HEK293 (cell line): ENCODE results near the gene MAP7.

Experiments
- CTCF ChIA-PET: fragments of 350-600 bp; formaldehyde crosslinking; extraction: SDS; loops from one replicate; lab custom pipeline; 2021; ENCODE audit warnings: antibody characterized with exemption; lab: Yijun Ruan, JAX
- POLR2A ChIA-PET: fragments of 300-600 bp; formaldehyde crosslinking; extraction: SDS; loops from one replicate; lab custom pipeline; 2020; ENCODE audit warnings: antibody characterized with exemption, inconsistent platforms; lab: Yijun Ruan, JAX
- H3K27ac ChIP-seq: fragments of 200-500 bp; sonication (Bioruptor generic); 2 replicates; pipeline ENCODE4 v1.5.1; 2014; ENCODE audit warnings: low read depth, low read length, control low read depth, inconsistent platforms; ENCODE audit errors: extremely low read depth
- H3K36me3 ChIP-seq, 2 experiments: fragments of 200-500 bp in 1 of 2; sonication (Bioruptor generic) in 1 of 2; 1 replicate in 1 of 2; 2 replicates in 1 of 2; pipeline ENCODE4 v1.5.1; 2014 to 2017; ENCODE audit warnings: inconsistent platforms in 2 of 2, low read length in 2 of 2; ENCODE audit not compliant: control insufficient read depth in 2 of 2, insufficient read depth in 1 of 2
- H3K4me1 ChIP-seq: fragments of 200-500 bp; sonication (Bioruptor generic); 2 replicates; pipeline ENCODE4 v1.5.1; 2014; ENCODE audit warnings: mild to moderate bottlenecking, low read length, inconsistent platforms; ENCODE audit not compliant: control insufficient read depth, insufficient read depth
- H3K4me3 ChIP-seq: 2 replicates; pipeline ENCODE4 v1.5.1; 2011; ENCODE audit warnings: low read depth, mild to moderate bottlenecking, control low read depth, low read length, moderate library complexity
- H3K9me3 ChIP-seq: fragments of 200-500 bp; sonication (Bioruptor generic); 2 replicates; pipeline ENCODE4 v1.5.1; 2014; ENCODE audit warnings: low read depth, low read length, inconsistent platforms; ENCODE audit not compliant: control insufficient read depth, insufficient read depth
- BCL11A ChIP-seq: fragments of 450-650 bp; formaldehyde crosslinking; IDR thresholded peaks from 2 replicates; pipeline ENCODE4 v1.5.1; 2016; ENCODE audit warnings: low read depth, missing biosample characterization, missing genetic modification characterization
- KLF10 ChIP-seq: fragments of 450-650 bp; IDR thresholded peaks from 2 replicates; pipeline ENCODE4 v1.5.1; 2018; ENCODE audit warnings: missing biosample characterization, mild to moderate bottlenecking, missing genetic modification characterization
- KLF16 ChIP-seq: fragments of 450-650 bp; formaldehyde crosslinking; IDR thresholded peaks from 2 replicates; pipeline ENCODE4 v1.5.1; 2017; ENCODE audit warnings: missing biosample characterization, missing genetic modification characterization
- OSR2 ChIP-seq: fragments of 450-650 bp; formaldehyde crosslinking; IDR thresholded peaks from 2 replicates; pipeline ENCODE4 v1.5.1; 2016; ENCODE audit warnings: missing biosample characterization, missing genetic modification characterization
- PRDM1 ChIP-seq: fragments of 450-650 bp; formaldehyde crosslinking; IDR thresholded peaks from 2 replicates; pipeline ENCODE4; 2016; ENCODE audit warnings: missing biosample characterization, missing genetic modification characterization
- WT1 ChIP-seq: fragments of 450-650 bp; formaldehyde crosslinking; IDR thresholded peaks from 2 replicates; pipeline ENCODE4 v1.5.1; 2016; ENCODE audit warnings: missing biosample characterization, missing genetic modification characterization
- ZEB2 ChIP-seq: fragments of 450-650 bp; formaldehyde crosslinking; IDR thresholded peaks from 2 replicates; pipeline ENCODE4 v1.5.1; 2016; ENCODE audit warnings: missing biosample characterization, missing genetic modification characterization
- ZIC2 ChIP-seq: fragments of 450-650 bp; formaldehyde crosslinking; IDR thresholded peaks from 2 replicates; pipeline ENCODE4 v1.5.1; 2016; ENCODE audit warnings: missing biosample characterization, missing genetic modification characterization
- ZNF292 ChIP-seq: fragments of 450-650 bp; formaldehyde crosslinking; IDR thresholded peaks from 2 replicates; pipeline ENCODE4 v1.5.1; 2016; ENCODE audit warnings: low read depth, missing biosample characterization, missing genetic modification characterization, borderline replicate concordance
- ZNF350 ChIP-seq: fragments of 450-650 bp; formaldehyde crosslinking; IDR thresholded peaks from 2 replicates; pipeline ENCODE4 v1.5.0; 2017; ENCODE audit warnings: missing biosample characterization, mild to moderate bottlenecking, missing genetic modification characterization
- ZNF366 ChIP-seq: fragments of 450-650 bp; formaldehyde crosslinking; conservative IDR thresholded peaks from 2 replicates; pipeline ENCODE4 v1.5.1; 2016; ENCODE audit warnings: missing biosample characterization, missing genetic modification characterization
- ZNF654 ChIP-seq: fragments of 450-650 bp; formaldehyde crosslinking; IDR thresholded peaks from 2 replicates; pipeline ENCODE4 v1.5.1; 2016; ENCODE audit warnings: low read depth, missing biosample characterization, missing genetic modification characterization
- ZNF843 ChIP-seq: fragments of 450-650 bp; formaldehyde crosslinking; IDR thresholded peaks from 2 replicates; pipeline ENCODE4 v1.5.1; 2016; ENCODE audit warnings: missing biosample characterization, missing genetic modification characterization
- TF ChIP-seq, protein P1 (sequence below): fragments of 450-650 bp; formaldehyde crosslinking; IDR thresholded peaks from 2 replicates; pipeline ENCODE4 v1.5.1; 2016; ENCODE audit warnings: missing biosample characterization, missing genetic modification characterization
- TF ChIP-seq, protein P2 (sequence below): fragments of 450-650 bp; formaldehyde crosslinking; IDR thresholded peaks from 2 replicates; pipeline ENCODE4 v1.5.1; 2017; ENCODE audit warnings: missing biosample characterization, missing genetic modification characterization
- TF ChIP-seq, protein P3 (sequence below): fragments of 450-650 bp; formaldehyde crosslinking; IDR thresholded peaks from 2 replicates; pipeline ENCODE4 v1.5.1; 2017; ENCODE audit warnings: missing biosample characterization, missing genetic modification characterization

MAP7 gene

DNA sequence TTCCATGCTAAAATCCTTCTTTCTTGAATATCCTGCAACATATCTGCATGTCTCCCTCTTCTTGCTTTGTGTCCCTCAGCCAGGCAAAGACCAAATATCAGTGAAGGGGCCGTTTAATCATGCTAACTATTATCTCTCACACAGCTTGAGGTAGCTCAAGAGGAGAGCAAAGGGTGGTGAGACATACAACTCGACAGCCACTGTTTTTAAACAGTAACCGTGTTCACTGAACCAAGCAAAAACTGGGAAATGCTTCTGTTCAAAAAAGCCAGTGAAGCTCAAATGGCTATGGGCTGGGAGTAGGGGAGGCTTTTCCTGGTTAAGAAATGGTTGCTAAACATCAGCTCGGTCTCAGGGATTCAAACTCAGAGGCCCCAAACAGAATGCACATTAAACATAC is 83.4 kb downstream of the MAP7 start (continued):
- TF ChIP-seq, protein P1, sequence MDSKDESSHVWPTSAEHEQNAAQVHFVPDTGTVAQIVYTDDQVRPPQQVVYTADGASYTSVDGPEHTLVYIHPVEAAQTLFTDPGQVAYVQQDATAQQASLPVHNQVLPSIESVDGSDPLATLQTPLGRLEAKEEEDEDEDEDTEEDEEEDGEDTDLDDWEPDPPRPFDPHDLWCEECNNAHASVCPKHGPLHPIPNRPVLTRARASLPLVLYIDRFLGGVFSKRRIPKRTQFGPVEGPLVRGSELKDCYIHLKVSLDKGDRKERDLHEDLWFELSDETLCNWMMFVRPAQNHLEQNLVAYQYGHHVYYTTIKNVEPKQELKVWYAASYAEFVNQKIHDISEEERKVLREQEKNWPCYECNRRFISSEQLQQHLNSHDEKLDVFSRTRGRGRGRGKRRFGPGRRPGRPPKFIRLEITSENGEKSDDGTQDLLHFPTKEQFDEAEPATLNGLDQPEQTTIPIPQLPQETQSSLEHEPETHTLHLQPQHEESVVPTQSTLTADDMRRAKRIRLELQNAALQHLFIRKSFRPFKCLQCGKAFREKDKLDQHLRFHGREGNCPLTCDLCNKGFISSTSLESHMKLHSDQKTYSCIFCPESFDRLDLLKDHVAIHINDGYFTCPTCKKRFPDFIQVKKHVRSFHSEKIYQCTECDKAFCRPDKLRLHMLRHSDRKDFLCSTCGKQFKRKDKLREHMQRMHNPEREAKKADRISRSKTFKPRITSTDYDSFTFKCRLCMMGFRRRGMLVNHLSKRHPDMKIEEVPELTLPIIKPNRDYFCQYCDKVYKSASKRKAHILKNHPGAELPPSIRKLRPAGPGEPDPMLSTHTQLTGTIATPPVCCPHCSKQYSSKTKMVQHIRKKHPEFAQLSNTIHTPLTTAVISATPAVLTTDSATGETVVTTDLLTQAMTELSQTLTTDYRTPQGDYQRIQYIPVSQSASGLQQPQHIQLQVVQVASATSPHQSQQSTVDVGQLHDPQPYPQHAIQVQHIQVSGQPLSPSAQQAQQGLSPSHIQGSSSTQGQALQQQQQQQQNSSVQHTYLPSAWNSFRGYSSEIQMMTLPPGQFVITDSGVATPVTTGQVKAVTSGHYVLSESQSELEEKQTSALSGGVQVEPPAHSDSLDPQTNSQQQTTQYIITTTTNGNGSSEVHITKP (tag by site-specific recombination): peak; percentile 65

DNA sequence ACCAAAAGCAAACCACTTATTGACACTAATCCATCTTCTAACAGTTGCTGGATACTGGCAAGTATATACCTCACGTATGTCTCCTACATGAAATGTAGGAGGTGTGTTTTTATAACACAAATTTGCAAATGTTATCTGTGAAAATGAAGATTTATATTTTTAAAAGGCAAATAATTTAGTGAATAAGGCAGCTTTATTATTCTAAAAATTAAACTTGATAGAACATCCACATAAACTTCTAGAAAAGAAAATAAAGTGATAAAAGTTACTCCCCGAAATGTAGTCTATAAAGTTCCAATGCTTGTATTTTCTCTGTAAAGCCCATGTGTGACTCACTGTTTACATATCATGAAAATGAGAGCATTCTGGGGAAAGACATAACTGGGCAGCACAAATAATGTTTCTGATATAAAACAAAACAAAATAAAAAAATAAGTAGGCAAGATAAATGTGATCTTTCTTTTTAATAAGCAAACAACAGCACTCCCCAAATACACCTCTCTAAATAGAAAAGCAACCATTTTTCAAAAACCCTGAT is 84.4 kb downstream of the MAP7 start:
- H3K36me3 ChIP-seq: no peaks in the 10 kb centered on the region
- no peaks in the 10 kb centered on the region for H3K9me3 ChIP-seq
- ChIA-PET CTCF (interaction anchor here (1.2 kb wide), 1 partner anchor 31 kb away, joined by 4 read pairs; no protein-coding TSS in a partner anchor), POLR2A (no interaction called here)
- H3K27ac ChIP-seq: no peak overlapping the region
- peaks cover 25% of the 10 kb centered on the region for H3K4me1 ChIP-seq
- TF ChIP-seq PRDM1 (tag by site-specific recombination) (peak; percentile 57; the same call in 1 of the 2 replicates), ZNF366 (0 out of 2 replicates have a peak, but pooled peaks have one; percentile 35), WT1 (tag by site-specific recombination) (peak; percentile 86), OSR2 (tag by site-specific recombination) (peak; percentile 28; the same call in 1 of the 2 replicates), BCL11A (tag by site-specific recombination) (peak; percentile 31; the same call in 1 of the 2 replicates), ZIC2 (tag by site-specific recombination) (no peak), KLF16 (tag by site-specific recombination) (0 out of 2 replicates have a peak, but pooled peaks have one; percentile 24), ZNF654 (tag by site-specific recombination) (no peak), ZEB2 (tag by site-specific recombination) (peak; percentile 20; the same call in 1 of the 2 replicates), ZNF292 (tag by site-specific recombination) (no peak), ZNF843 (tag by site-specific recombination) (0 out of 2 replicates have a peak, but pooled peaks have one; percentile 52), ZNF350 (no peak), KLF10 (tag by site-specific recombination) (0 out of 2 replicates have a peak, but pooled peaks have one; percentile 50)
- TF ChIP-seq, protein P2, sequence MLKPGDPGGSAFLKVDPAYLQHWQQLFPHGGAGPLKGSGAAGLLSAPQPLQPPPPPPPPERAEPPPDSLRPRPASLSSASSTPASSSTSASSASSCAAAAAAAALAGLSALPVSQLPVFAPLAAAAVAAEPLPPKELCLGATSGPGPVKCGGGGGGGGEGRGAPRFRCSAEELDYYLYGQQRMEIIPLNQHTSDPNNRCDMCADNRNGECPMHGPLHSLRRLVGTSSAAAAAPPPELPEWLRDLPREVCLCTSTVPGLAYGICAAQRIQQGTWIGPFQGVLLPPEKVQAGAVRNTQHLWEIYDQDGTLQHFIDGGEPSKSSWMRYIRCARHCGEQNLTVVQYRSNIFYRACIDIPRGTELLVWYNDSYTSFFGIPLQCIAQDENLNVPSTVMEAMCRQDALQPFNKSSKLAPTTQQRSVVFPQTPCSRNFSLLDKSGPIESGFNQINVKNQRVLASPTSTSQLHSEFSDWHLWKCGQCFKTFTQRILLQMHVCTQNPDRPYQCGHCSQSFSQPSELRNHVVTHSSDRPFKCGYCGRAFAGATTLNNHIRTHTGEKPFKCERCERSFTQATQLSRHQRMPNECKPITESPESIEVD (tag by site-specific recombination): peak; percentile 96
- TF ChIP-seq, protein P1 (tag by site-specific recombination): 0 out of 2 replicates have a peak, but pooled peaks have one; percentile 22
- TF ChIP-seq, protein P3, sequence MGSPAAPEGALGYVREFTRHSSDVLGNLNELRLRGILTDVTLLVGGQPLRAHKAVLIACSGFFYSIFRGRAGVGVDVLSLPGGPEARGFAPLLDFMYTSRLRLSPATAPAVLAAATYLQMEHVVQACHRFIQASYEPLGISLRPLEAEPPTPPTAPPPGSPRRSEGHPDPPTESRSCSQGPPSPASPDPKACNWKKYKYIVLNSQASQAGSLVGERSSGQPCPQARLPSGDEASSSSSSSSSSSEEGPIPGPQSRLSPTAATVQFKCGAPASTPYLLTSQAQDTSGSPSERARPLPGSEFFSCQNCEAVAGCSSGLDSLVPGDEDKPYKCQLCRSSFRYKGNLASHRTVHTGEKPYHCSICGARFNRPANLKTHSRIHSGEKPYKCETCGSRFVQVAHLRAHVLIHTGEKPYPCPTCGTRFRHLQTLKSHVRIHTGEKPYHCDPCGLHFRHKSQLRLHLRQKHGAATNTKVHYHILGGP (tag by site-specific recombination): peak; percentile 69
- no peak overlapping the region for H3K4me3 ChIP-seq
